Stimulated activated CD4-positive, alpha-beta T cell treated with anti-CD3 and anti-CD28 coated beads, Interleukin-1b, Interleukin-23, amount 100 ng/mL, for 48 hours (primary cell): Measurements from ENCODE around the gene ZNF655.
A peak's percentile ranks its signal among the peaks of the same experiment; 100 is the strongest.

Experiments used
- DNase-seq: peaks from one replicate; pipeline ENCODE4 v3.0.0-alpha.2; 2020

ZNF655 gene

GRCh38 chr7:99607548-99607947, 49.1 kb downstream of the ZNF655 start:
- no peak for DNase-seq

- DNase-seq, result no peak
Measured at GRCh38 chr7:99614495-99614894, 56.1 kb downstream of the ZNF655 start.

DNA sequence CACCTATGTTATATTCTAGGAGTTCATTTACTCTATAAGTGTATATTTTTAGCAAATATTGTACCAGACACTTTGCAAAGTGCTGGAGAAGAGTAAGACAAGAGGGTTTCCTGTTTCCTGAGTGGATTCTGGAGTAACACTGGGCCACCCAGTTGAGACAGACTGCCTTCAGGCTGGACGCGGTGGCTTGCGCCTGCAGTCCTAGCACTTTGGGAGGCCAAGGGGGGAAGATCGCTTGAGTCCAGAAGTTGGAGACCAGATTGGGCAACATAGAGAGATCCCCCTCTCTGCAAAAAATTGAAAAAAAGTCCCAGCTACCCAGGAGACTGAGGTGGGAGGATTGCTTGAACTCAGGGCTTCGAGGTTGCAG, 57.5 kb downstream of the ZNF655 start:
- no peak for DNase-seq

GRCh38 chr7:99616359-99617191, 58.1 kb downstream of the ZNF655 start, which contains the start of gene ZSCAN25:
Gene ZSCAN25, plus strand, starts transcription at chr7:99616946. Its CDS starts 2,661 bp downstream, at chr7:99619607.
- peak; percentile 90 for DNase-seq

DNA sequence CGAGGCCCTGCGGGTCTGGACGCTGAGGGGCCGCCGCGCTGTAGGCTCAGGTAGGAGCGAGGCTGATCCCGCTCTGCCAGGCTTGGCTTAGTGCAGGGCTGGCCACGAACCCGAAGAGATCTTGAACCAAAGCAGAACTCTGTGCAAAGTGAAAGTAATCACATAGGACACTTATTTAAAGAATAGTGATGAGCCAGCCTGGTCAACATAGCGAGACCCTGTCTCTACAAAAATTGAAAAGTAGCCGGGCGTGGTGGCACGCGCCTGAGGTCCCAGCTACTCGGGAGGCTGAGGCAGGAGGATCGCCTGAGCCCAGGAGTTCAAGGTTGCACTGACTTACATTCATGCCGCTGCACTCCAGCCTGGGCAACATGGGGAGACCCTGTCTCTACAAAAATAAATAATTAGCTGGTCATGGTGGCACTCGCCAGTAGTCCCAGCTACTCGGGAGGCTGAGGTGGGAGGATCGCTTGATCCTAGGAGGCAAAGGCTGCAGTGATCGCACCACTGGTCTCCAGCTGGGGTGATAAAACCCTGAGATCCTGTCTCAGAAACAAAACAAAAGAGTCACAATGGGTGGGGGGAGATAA, 58.8 kb downstream of the ZNF655 start:
- no peak for DNase-seq

- no peak for DNase-seq
Measured at GRCh38 chr7:99618726-99619125, 60.3 kb downstream of the ZNF655 start.

DNA sequence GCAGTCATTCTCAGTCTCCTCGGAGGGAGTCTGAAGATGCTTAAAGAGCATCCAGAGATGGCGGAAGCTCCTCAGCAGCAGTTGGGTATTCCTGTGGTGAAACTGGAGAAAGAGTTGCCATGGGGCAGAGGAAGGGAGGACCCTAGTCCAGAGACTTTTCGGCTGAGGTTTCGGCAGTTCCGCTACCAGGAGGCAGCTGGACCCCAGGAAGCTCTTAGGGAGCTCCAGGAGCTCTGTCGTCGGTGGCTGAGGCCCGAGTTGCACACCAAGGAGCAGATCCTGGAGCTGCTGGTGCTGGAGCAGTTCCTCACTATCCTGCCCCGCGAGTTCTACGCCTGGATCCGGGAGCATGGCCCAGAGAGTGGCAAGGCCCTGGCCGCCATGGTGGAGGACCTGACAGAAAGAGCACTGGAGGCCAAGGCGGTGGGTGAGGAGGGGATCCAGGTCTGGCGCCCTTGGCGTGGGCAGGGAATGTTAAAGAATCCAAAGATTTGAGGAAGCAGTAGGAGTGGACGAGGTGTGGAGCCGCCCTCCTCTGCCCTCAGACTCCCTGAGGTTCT, 61.2 kb downstream of the ZNF655 start:
- DNase-seq, result no peak

GRCh38 chr7:99621271-99621670, 62.8 kb downstream of the ZNF655 start:
- no peak for DNase-seq

DNA sequence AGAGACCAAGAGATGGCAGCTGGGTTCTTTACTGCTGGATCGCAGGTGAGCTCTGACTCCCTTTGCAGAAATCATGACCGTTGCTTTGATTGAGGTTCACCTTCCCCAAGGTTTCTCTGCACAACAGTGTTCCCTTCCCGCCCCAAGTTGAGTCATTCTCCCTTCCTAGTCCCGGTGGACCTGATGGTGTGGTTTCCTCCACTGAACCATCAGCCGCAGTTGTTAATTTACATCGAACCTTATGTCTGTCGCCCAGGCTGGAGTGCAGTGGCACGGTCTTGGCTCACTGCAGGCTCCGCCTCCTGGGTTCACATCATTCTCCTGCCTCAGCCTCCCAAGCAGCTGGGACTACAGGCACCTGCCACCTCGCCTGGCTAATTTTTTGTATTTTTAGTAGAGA, 64.2 kb downstream of the ZNF655 start:
- DNase-seq, result no peak

DNA sequence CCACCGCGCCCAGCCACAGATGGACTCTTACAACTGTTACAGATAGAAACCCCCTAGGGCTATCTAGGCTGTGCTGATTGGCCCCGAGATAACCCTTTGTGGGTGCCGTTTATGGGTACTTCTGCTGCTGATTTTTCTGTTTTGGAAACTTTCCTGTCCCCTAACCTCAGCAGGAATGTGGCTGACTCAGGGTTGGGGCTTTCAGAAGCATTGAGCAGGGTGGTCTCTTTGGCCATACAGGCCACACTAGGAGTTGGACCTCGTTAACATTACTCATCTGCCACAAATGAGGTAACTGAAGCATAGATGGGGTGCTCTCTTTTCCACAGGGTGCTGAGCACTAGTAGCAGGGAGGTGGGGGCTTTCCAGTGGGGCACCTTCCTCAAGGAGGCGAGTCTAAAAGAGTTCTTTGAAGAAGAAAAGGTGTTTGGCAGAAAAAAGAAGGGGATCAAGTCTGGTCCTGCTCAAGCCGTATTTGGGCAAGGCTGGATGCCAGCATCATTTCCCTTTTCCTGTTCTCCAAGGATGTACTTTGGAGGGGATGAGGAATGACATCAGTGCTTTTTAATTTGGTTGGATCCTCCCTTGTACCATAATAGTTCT, 64.8 kb downstream of the ZNF655 start:
- peak; percentile 34 for DNase-seq

DNA sequence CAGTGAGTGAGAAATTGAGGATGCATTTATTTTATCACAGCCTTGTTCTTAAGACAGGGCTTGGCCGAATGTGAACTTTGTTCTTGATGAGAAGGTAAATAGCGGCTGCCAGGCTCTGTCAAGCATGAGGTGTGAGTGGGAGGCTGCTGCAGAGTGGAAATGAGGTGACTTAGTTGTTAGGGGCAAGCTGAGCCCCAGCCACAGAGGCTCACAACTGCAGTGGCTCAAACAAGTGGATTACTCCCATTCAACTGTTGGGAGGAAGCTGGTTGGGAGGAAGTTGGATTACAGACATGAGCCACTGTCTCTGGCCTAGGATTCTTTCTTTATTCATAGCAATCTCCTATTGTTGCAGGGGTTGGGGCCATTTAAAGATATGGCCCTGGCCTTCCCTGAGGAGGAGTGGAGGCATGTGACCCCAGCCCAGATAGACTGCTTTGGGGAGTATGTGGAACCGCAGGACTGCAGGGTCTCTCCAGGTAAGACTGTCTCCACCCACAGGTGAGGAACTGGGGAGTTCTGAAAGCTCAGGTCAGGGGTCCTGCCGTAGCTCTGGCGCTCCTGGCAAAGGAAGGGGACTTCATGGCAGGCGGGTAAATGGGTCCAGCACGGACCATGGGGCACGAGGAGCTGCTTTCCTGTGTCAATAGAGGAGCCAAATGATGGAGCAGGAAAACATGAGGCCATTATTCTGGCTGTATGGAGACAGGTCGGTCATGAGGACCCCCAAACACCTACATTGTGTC, 65.4 kb downstream of the ZNF655 start:
- peak; percentile 61 for DNase-seq

DNA sequence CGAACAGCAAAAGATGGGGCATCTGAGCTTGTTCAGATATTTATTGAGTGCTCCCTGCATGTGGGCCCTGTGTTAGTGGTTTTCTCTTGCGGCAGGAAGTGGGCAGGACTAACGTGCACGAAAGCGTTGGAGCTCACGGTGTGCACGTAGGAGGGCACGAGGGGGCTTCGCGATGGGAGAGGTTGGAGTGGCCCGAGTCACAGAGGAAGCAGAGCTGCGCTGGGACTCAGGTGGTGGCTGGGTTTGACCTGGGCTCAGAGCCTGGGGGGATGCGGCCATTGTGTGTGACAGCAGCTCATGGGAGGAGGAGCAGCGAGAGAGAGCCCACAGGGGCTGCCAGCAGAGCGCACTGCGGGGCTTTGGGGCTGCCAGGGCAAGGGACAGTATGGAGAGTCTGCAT, 66.0 kb downstream of the ZNF655 start:
- peak; percentile 80 for DNase-seq

- no peak for DNase-seq
Measured at GRCh38 chr7:99625321-99625720, 66.9 kb downstream of the ZNF655 start.

- DNase-seq, result no peak
Measured at GRCh38 chr7:99625961-99626360, 67.5 kb downstream of the ZNF655 start.
